Kidney tubule cell (primary cell): Measurements from ENCODE around the gene RABIF.
"Not testable (repeated sequence)": the region's sequence is repeated elsewhere in the genome, so short reads cannot be mapped to it uniquely, and the experiment has no call there.

Source experiments
- DNase-seq: peaks from one replicate; pipeline ENCODE4 v3.0.0-alpha.2; 2018; ENCODE audit warnings: low spot score

RABIF gene

DNA sequence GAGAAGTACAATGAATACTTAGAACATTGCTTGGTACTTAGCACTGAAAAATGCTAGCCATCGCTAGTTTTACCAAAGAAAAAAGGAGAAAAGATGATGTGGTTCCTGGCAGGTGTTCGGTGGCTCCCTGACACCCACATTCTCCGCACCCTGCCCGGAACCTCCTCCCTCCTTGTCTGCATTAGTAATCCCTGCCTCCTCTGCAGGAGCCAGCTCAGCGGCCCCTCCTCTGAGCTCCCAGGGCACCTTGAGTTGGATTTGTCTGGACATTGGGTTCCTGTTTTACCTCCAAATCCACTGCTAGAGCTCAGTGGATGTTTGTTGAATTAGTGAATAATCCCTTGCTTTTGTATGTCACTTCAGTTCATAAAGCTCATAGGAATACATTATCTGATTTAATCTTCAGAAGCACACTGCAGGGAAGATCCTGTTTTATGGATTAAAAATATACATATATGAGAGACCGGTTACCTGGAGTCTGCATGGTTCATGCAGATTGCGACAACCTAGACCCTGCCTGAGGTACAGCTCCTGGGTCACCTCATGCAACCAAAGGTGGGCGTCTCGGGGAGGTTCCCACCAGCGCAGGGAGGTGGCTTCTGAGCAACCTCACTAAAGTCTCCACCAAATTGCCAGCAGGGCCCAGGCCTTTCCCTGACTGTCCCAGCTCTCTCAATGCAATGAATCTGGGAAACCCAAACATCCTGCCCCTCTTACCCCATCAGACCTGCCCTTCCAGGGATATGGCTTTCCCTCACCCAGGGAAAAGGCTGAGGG lies 54.0 kb downstream of the RABIF start:
- DNase-seq, result no peak

DNA sequence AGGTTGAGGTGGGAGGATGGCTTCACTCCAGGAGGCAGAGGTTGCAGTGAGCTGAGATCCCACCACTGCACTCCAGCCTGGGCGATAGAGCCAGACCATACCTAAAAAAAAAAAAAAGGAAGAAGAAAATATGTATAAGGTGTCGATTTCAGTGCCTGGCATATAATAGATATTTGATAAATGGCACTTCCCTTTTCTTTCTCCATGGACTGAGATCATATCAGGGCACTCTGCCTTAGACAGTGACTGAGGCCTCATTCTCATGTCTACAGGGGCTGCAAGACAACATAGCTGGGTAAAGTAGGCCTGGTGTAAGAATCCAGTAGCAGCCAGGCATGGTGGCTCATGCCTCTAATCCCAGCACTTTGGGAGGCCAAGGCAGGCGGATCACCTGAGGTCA lies 57.0 kb downstream of the RABIF start:
- no peak for DNase-seq

DNA sequence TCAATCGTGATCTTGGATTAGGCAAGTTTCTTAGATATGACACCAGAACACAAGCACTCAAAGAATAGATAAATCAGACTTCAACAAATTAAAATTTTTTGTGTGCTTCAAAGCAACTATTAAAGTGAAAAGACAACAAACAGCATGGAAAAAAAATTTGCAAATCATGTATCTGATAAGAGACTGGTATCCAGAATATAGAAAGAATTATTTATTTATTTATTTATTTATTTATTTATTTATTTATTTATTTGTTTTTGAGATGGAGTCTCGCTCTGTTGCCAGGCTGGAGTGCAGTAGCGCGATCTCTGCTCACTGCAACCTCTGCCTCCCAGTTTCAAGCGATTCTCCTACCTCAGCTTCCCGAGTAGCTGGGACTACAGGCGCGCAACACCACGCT lies 59.7 kb downstream of the RABIF start:
- not testable (repeated sequence) for DNase-seq
